AG04450 (cell line): Measurements from ENCODE around the gene SRRM4. TPM values are rescaled to one million over a fixed set of nuclear protein-coding genes. Genes with fewer than 3 reads are reported as not detected.

Experiments
- CTCF ChIA-PET: fragments of 300-600, 350-600 bp; formaldehyde crosslinking; extraction: SDS; loops from one replicate; lab custom pipeline; 2022; ENCODE audit warnings: antibody characterized with exemption, inconsistent platforms; lab: Charles Lee
- POLR2A ChIA-PET: fragments of 350-600 bp; formaldehyde crosslinking; extraction: SDS; loops from one replicate; lab custom pipeline; 2021; ENCODE audit warnings: antibody characterized with exemption, inconsistent platforms; lab: Yijun Ruan, JAX
- DNase-seq: peaks from one replicate; pipeline ENCODE4 v3.0.0-alpha.2; 2011; ENCODE audit warnings: low read depth, low spot score
- H3K27ac ChIP-seq: one replicate; pipeline ENCODE4 v1.5.1; 2012; ENCODE audit warnings: low read depth, low read length, control low read depth
- H3K27me3 ChIP-seq: one replicate; pipeline ENCODE4 v1.6.0; 2012; ENCODE audit warnings: low read length; ENCODE audit not compliant: control insufficient read depth, insufficient read depth
- H3K4me3 ChIP-seq: 2 replicates; pipeline ENCODE4 v1.5.1; 2011; ENCODE audit warnings: mild to moderate bottlenecking, low read depth, low read length, control low read depth
- H3K9me3 ChIP-seq: 2 replicates; pipeline ENCODE4 v1.5.1; 2012; ENCODE audit warnings: low read length; ENCODE audit not compliant: control insufficient read depth, insufficient read depth
- CTCF ChIP-seq: IDR thresholded peaks from 2 replicates; pipeline ENCODE4 v1.5.1; 2011; ENCODE audit warnings: low read depth, low read length, control low read depth, inconsistent platforms
- polyA plus RNA-seq: library from polyadenylated mRNA; depleted of rRNA; stranded (reverse); fragments of >200 nt; gene quantifications from 2 replicates; pipeline ENCODE4 v1.2.3, GENCODE V29; 2011

SRRM4 gene
- polyA plus RNA-seq, 1 experiment = not detected

- no peak for TF ChIP-seq CTCF
- peaks cover 12% of the 10 kb centered on the region; the same call in 1 of the 2 replicates for H3K9me3 ChIP-seq
- ChIA-PET CTCF (no interaction called here), POLR2A (no interaction called here)
- no peak overlapping the region for H3K4me3 ChIP-seq
- H3K27me3 ChIP-seq = no peaks in the 10 kb centered on the region
- DNase-seq = no peak
- H3K27ac ChIP-seq = no peak overlapping the region
Measured at GRCh38 chr12:118960865-118961264, 20.5 kb upstream of the SRRM4 start.

- no peak for TF ChIP-seq CTCF
- Histone ChIP-seq H3K27me3 (no peaks in the 10 kb centered on the region), H3K27ac (no peak overlapping the region), H3K4me3 (no peak overlapping the region), H3K9me3 (peaks cover 13% of the 10 kb centered on the region; the same call in 1 of the 2 replicates)
- no peak for DNase-seq
- ChIA-PET CTCF (no interaction called here), POLR2A (no interaction called here)
Measured at GRCh38 chr12:118964988-118965387, 16.4 kb upstream of the SRRM4 start.

- Histone ChIP-seq H3K4me3 (no peak overlapping the region), H3K27me3 (no peaks in the 10 kb centered on the region), H3K9me3 (peaks cover 10% of the 10 kb centered on the region; the same call in 1 of the 2 replicates), H3K27ac (no peak overlapping the region)
- CTCF ChIA-PET = no interaction called here
- no peak for TF ChIP-seq CTCF
- DNase-seq = no peak
- POLR2A ChIA-PET = no interaction called here
Measured at GRCh38 chr12:118970856-118971255, 10.5 kb upstream of the SRRM4 start.

- no peak for DNase-seq
- Histone ChIP-seq H3K27me3 (no peaks in the 10 kb centered on the region), H3K4me3 (no peak overlapping the region), H3K27ac (no peak overlapping the region), H3K9me3 (peaks cover 11% of the 10 kb centered on the region; the same call in 1 of the 2 replicates)
- TF ChIP-seq CTCF = no peak
- CTCF ChIA-PET = no interaction called here
- POLR2A ChIA-PET = no interaction called here
Measured at GRCh38 chr12:118972982-118973381, 8.4 kb upstream of the SRRM4 start.

GRCh38 chr12:118979763-118980406 lies 1.5 kb upstream of the SRRM4 start:
- no peak for DNase-seq

More at GRCh38 chr12:118979763-118980406, 1.5 kb upstream of the SRRM4 start:
- no peak overlapping the region for H3K27ac ChIP-seq
- TF ChIP-seq CTCF = peak; percentile 46
- CTCF ChIA-PET = interaction anchor here (1.2 kb wide), 1 partner anchor 565 kb away, joined by 6 read pairs; no protein-coding TSS in a partner anchor
- no peak overlapping the region for H3K4me3 ChIP-seq
- POLR2A ChIA-PET = no interaction called here
- H3K27me3 ChIP-seq = no peaks in the 10 kb centered on the region
- peaks cover 18% of the 10 kb centered on the region for H3K9me3 ChIP-seq
